SIG-M5 (cell line): ENCODE results near the gene IGFALS.

ENCODE experiments used
- DNase-seq: peaks from one replicate; lab custom pipeline; 2025; lab: John Stamatoyannopoulos, UW

The IGFALS gene

GRCh38 chr16:1743376-1744337, 49.8 kb downstream of the IGFALS start:
- DNase-seq = no peak

GRCh38 chr16:1741553-1742165, 51.8 kb downstream of the IGFALS start:
- no peak for DNase-seq

- no peak for DNase-seq
Observed at GRCh38 chr16:1740781-1741490, 52.6 kb downstream of the IGFALS start.
